Measurements from ENCODE around the gene SMCO3.

GRCh38 chr12:14833952-14834351, 20.0 kb upstream of the SMCO3 start:
- TF ChIP-seq TAF1 (IDR thresholded peaks at IDR 0.05; ENCODE audit: low read depth) (no peak), MAX (IDR thresholded peaks at IDR 0.05) (no peak), ZBTB7A (IDR thresholded peaks at IDR 0.05; ENCODE audit: low read depth) (no peak), TEAD4 (IDR thresholded peaks at IDR 0.05) (no peak), EGR1 (IDR thresholded peaks at IDR 0.05) (no peak), RAD21 (IDR thresholded peaks at IDR 0.05; ENCODE audit: low read depth) (no peak), EP300 (IDR thresholded peaks at IDR 0.05; ENCODE audit: borderline replicate concordance) (no peak), FOXM1 (IDR thresholded peaks at IDR 0.05; ENCODE audit: borderline replicate concordance, low read depth) (no peak), YY1 (IDR thresholded peaks at IDR 0.05; ENCODE audit: low read depth) (no peak), REST (IDR thresholded peaks at IDR 0.05; ENCODE audit: low read depth) (no peak), NFIC (IDR thresholded peaks at IDR 0.05) (no peak), CEBPB (IDR thresholded peaks at IDR 0.05) (no peak), USF1 (IDR thresholded peaks at IDR 0.05) (no peak)

Measured in Ishikawa (cell line).